Uterus (tissue), 4 donors: ENCODE results near the gene TBXAS1. TPM values are rescaled to one million over a fixed set of nuclear protein-coding genes. Genes with fewer than 3 reads are reported as not detected.
"Not testable (repeated sequence)": the region's sequence is repeated elsewhere in the genome, so short reads cannot be mapped to it uniquely, and the experiment has no call there.

Experiments
- DNase-seq, 2 donors: peaks; one replicate each; pipeline ENCODE4 v3.0.0-alpha.2; 2019 to 2020
- H3K27ac ChIP-seq, 2 donors: fragments of 200-600 bp; sonication (generic); 1 replicate in 1 of 2; 2 replicates in 1 of 2; pipeline ENCODE4 v1.5.1; 2016 to 2018
- H3K27me3 ChIP-seq, 2 donors: fragments of 200-600 bp; sonication (generic); one replicate each; pipeline ENCODE4 v1.5.1; 2018 to 2019; ENCODE audit warnings: control low read depth in 1 of 2
- H3K36me3 ChIP-seq, 2 donors: fragments of 200-600 bp; sonication (generic); one replicate each; pipeline ENCODE4 v1.5.1; 2019; ENCODE audit warnings: control low read depth in 1 of 2
- H3K4me1 ChIP-seq, 2 donors: fragments of 200-600 bp; sonication (generic); one replicate each; pipeline ENCODE4 v1.5.1; 2018 to 2019; ENCODE audit warnings: control low read depth in 1 of 2
- H3K4me3 ChIP-seq, 2 donors: fragments of 200-600 bp; sonication (generic); 1 replicate in 1 of 2; 2 replicates in 1 of 2; pipeline ENCODE4 v1.5.1; 2018 to 2019; ENCODE audit warnings: mild to moderate bottlenecking in 1 of 2
- H3K9me3 ChIP-seq, 2 donors: fragments of 200-600 bp; sonication (generic); one replicate each; pipeline ENCODE4 v1.5.1; 2019; ENCODE audit warnings: control low read depth in 1 of 2
- CTCF ChIP-seq, 4 experiments: fragments of 200-600 bp in 2 of 4; fragments of 450-650 bp in 2 of 4; sonication (generic) in 2 of 4; IDR thresholded peaks; one replicate each; pipeline ENCODE4 v1.5.1; 2016 to 2019; ENCODE audit warnings: antibody characterized with exemption in 4 of 4, mild to moderate bottlenecking in 2 of 4, moderate library complexity in 1 of 4
- POLR2A ChIP-seq, 2 donors: fragments of 450-650 bp; IDR thresholded peaks; one replicate each; pipeline ENCODE4 v1.6.1; 2016; ENCODE audit warnings: antibody characterized with exemption in 2 of 2, mild to moderate bottlenecking in 1 of 2, moderate library complexity in 1 of 2
- intact Hi-C: fragments of 100-400 bp; cut with DNase I; formaldehyde crosslinking; loops from one replicate; pipeline ENCODE4 v1.15.1; 2023; ENCODE audit warnings: low total_unique reads
- total RNA-seq, 4 donors: library from RNA; depleted of rRNA in 3 of 4; stranded (reverse); fragments of >200 nt in 3 of 4; gene quantifications; one replicate each; pipeline versions ENCODE4 v1.1.0 to v1.2.4, GENCODE V29; 2014 to 2023
- donor health status: DM: yes; HTN: yes; CAD: no.

The TBXAS1 gene
- total RNA-seq, 4 donors from 2014 or later, result 6.6 to 14.3 (median 11.9) TPM

- H3K36me3 ChIP-seq, result no peaks in the 10 kb centered on the region
- TF ChIP-seq POLR2A (IDR thresholded peaks at IDR 0.05) (no peak), CTCF (IDR thresholded peaks at IDR 0.05) (no peak)
- no peaks in the 10 kb centered on the region for H3K27me3 ChIP-seq
- DNase-seq, result no peak
- H3K9me3 ChIP-seq, result no peaks in the 10 kb centered on the region
- H3K27ac ChIP-seq, result peak overlapping the region in 1 of 2 donors; percentile 3
- H3K4me3 ChIP-seq, result no peak overlapping the region
- no peaks in the 10 kb centered on the region for H3K4me1 ChIP-seq
- intact Hi-C loops, result no loop called here
Observed at GRCh38 chr7:139917851-139918250, 88.8 kb downstream of the TBXAS1 start.

- H3K36me3 ChIP-seq, result no peaks in the 10 kb centered on the region
- H3K27me3 ChIP-seq, result no peaks in the 10 kb centered on the region
- intact Hi-C loops, result no loop called here
- H3K4me1 ChIP-seq, result no peaks in the 10 kb centered on the region
- TF ChIP-seq CTCF (IDR thresholded peaks at IDR 0.05), result no peak
- TF ChIP-seq POLR2A (IDR thresholded peaks at IDR 0.05), result no peak
- H3K4me3 ChIP-seq, result no peak overlapping the region
- H3K9me3 ChIP-seq, result no peaks in the 10 kb centered on the region
- H3K27ac ChIP-seq, result peak overlapping the region in 1 of 2 donors; percentile 3
- peak in 1 of 2 donors; percentile 42 for DNase-seq
Observed at GRCh38 chr7:139918480-139918879, 89.4 kb downstream of the TBXAS1 start.

GRCh38 chr7:139923090-139923489 is 94.0 kb downstream of the TBXAS1 start:
- Histone ChIP-seq H3K27ac (no peak overlapping the region), H3K27me3 (no peaks in the 10 kb centered on the region), H3K4me3 (no peak overlapping the region), H3K4me1 (no peaks in the 10 kb centered on the region), H3K9me3 (no peaks in the 10 kb centered on the region), H3K36me3 (no peaks in the 10 kb centered on the region)
- no peak for DNase-seq
- TF ChIP-seq POLR2A (IDR thresholded peaks at IDR 0.05), result no peak
- no peak for TF ChIP-seq CTCF (IDR thresholded peaks at IDR 0.05)
- intact Hi-C loops, result no loop called here

GRCh38 chr7:139924461-139924860 is 95.4 kb downstream of the TBXAS1 start:
- no peak for DNase-seq
- intact Hi-C loops, result no loop called here
- no peaks in the 10 kb centered on the region for H3K36me3 ChIP-seq
- no peaks in the 10 kb centered on the region for H3K27me3 ChIP-seq
- TF ChIP-seq CTCF (IDR thresholded peaks at IDR 0.05), result no peak
- TF ChIP-seq POLR2A (IDR thresholded peaks at IDR 0.05), result no peak
- no peak overlapping the region for H3K27ac ChIP-seq
- no peaks in the 10 kb centered on the region for H3K4me1 ChIP-seq
- H3K4me3 ChIP-seq, result no peak overlapping the region
- no peaks in the 10 kb centered on the region for H3K9me3 ChIP-seq

GRCh38 chr7:139929221-139929620 is 100.2 kb downstream of the TBXAS1 start:
- DNase-seq, H3K27me3 ChIP-seq, H3K27ac ChIP-seq, intact Hi-C loops, H3K36me3 ChIP-seq, H3K9me3 ChIP-seq, H3K4me1 ChIP-seq, H3K4me3 ChIP-seq: not testable (repeated sequence)
